Esophagus muscularis mucosa (tissue), 3 donors: Measurements from ENCODE around the gene TTC9C.

Experiments used
- POLR2A ChIP-seq: fragments of 450-650 bp; IDR thresholded peaks from one replicate; pipeline ENCODE4 v1.6.1; 2017; ENCODE audit warnings: antibody characterized with exemption, moderate library complexity, mild to moderate bottlenecking, low read depth
- POLR2AphosphoS5 ChIP-seq, 2 donors: sonication (generic); formaldehyde crosslinking; IDR thresholded peaks; one replicate each; pipeline ENCODE4 v1.6.1; 2017; ENCODE audit warnings: antibody characterized with exemption in 2 of 2
- TF ChIP-seq, protein P1 (sequence below), 3 experiments: fragments of 200-600 bp in 2 of 3; fragments of 450-650 bp in 1 of 3; sonication (generic) in 2 of 3; IDR thresholded peaks; one replicate each; pipeline ENCODE4 v1.5.1; 2017 to 2019; ENCODE audit warnings: antibody characterized with exemption in 3 of 3, mild to moderate bottlenecking in 2 of 3, moderate library complexity in 1 of 3

DNA sequence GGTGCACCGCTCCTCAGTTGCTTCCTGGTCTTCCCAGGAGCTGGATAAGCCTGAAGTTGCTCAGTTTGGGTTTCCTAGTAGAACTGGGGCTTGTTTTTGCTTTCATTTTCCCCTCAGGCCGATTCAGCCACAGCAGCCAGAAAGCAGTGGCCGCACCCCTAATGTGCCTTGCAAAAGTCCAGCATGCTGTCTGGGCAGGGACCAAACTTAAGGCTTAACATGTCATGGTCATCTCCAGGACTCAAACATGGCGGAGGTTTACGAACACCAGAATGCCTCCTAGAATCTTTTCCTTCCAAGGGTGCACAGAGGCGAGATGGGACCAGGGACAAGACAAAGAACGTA lies 18.3 kb upstream of the TTC9C start:
- TF ChIP-seq, protein P1, sequence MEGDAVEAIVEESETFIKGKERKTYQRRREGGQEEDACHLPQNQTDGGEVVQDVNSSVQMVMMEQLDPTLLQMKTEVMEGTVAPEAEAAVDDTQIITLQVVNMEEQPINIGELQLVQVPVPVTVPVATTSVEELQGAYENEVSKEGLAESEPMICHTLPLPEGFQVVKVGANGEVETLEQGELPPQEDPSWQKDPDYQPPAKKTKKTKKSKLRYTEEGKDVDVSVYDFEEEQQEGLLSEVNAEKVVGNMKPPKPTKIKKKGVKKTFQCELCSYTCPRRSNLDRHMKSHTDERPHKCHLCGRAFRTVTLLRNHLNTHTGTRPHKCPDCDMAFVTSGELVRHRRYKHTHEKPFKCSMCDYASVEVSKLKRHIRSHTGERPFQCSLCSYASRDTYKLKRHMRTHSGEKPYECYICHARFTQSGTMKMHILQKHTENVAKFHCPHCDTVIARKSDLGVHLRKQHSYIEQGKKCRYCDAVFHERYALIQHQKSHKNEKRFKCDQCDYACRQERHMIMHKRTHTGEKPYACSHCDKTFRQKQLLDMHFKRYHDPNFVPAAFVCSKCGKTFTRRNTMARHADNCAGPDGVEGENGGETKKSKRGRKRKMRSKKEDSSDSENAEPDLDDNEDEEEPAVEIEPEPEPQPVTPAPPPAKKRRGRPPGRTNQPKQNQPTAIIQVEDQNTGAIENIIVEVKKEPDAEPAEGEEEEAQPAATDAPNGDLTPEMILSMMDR (IDR thresholded peaks at IDR 0.05) = no peak
- TF ChIP-seq POLR2A (no peak), POLR2AphosphoS5 (IDR thresholded peaks at IDR 0.05) (no peak)
